Inferior parietal cortex (tissue), 1 donor: ENCODE data around the gene POU2AF1.
"Not testable (repeated sequence)": the region's sequence is repeated elsewhere in the genome, so short reads cannot be mapped to it uniquely, and the experiment has no call there.

Experiments
- DNase-seq: peaks from one replicate; pipeline ENCODE4 v3.0.0-alpha.2; 2016; ENCODE audit errors: extremely low spot score

Gene POU2AF1

GRCh38 chr11:111409915-111410314 is 30.8 kb upstream of the POU2AF1 start:
- DNase-seq, result no peak

DNA sequence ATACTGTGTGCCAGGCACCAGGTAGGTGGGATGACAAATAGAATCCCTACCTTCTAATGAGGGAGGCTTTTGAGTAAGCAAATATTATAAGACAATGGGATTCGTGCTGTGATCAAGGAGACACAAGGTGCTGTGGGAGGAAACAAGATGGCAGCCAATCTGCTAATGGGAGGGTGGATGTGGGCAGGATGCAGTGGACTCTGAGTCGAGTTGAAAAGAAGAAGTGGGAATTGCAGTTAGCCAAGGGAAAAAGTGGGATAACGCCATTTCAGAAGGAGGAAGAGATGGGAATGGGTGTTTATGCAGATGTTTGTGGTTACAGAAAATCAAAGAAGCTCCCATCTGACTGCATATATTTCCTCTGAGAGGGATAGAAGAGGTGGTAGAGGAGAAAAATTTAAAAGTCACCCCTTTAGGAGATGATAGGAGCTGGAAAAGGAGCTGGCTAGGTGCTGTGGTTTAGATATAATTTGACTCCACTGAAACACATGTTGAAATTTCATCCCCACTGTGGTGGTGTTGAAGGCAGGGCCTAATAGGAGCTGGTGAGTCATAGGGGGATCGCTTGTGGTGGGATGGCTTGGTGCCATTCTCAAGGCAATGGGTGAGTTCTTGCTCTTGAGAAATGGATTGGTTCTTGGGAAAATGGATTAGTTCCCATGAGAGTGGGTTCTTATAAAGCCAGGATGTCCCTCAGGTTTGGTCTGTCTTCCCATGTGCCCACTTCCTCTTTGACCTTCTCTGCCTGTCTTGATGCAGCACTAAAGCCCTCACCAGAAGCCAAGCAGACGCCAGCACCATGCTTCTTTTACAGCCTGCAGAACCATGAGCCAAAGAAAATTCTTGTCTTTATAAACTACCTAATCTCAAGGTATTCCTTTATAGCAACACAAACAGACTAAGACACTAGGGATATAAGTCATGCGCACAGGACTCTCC is 30.0 kb upstream of the POU2AF1 start:
- no peak for DNase-seq

DNA sequence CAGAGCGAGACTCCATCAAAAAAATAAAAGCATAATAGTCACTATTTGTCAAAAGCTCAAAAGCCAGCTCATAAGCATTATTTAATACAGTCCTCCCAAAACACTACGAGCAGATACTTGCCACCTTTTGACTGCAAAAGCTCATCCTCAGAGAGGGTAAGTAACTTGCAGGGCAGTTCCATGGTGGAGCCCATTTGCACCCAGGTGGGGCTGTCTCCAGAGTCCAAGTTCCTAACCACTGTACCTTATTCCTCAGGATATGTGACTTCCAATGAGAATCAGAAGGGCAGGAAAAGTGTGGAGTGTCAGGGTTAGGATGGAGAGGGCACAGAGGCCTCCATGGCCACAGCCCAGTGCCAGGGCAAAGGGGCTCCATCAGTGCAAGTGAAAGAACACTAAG is 28.6 kb upstream of the POU2AF1 start:
- DNase-seq, result no peak

DNA sequence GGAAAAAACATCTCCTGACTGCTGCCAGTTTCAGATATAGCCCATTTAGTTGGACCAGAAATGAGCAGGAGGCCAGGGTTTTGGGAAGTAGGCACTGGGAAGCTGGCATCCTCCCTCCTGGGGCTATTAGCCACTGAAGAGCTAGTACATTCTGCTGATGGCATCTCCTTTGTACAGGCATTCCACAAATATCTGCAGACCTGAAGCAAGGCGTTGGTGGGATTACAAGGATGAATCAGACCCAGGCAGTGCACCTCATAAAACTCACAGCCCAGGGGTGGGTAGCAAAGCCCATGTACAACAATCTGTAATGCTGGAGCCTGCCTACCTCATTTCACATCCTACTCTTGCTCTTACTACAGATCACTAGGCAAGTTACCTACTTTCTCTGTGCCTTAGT is 27.5 kb upstream of the POU2AF1 start:
- no peak for DNase-seq

GRCh38 chr11:111406091-111406490 is 27.0 kb upstream of the POU2AF1 start:
- no peak for DNase-seq

DNA sequence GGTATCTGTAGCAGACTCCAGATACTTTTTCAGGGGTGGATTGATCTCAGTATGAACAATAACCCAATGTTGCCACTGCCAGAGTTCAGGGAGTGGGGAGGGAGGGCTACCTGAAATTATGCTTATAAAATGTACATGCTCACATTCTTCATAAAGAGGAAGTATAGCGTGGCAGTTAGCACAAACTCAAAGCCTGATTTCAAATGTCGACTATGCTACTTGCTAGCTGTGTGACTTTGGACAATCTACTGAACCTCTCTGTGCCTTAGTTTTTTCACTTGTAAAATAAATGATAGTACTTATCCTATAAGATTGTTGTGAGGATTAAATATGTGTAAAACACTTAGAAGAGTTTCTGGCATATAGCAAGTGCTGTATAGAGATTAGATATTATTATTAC is 26.5 kb upstream of the POU2AF1 start:
- DNase-seq, result no peak

- no peak for DNase-seq
These were observed 24.1 kb upstream of the POU2AF1 start for GRCh38 chr11:111403051-111403726.

- DNase-seq, result no peak
These were observed 23.3 kb upstream of the POU2AF1 start for GRCh38 chr11:111402411-111402810.

DNA sequence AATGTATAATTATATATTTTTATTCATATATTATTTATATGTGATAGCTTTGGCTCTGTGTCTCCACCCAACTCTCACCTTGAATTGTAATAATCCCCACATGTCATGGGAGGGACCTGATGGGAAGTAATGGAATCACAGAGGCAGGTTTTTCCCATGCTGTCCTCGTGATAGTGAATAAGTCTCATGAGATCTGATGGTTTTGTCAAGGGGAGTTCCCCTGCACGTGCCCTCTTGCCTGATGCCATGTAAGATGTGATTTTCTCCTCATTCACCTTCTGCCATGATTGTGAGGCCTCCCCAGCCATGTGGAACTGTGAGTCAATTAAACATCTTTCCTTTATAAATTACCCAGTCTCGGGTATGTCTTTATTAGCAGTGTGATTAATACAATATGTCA is 22.9 kb upstream of the POU2AF1 start:
- DNase-seq, result not testable (repeated sequence)

DNA sequence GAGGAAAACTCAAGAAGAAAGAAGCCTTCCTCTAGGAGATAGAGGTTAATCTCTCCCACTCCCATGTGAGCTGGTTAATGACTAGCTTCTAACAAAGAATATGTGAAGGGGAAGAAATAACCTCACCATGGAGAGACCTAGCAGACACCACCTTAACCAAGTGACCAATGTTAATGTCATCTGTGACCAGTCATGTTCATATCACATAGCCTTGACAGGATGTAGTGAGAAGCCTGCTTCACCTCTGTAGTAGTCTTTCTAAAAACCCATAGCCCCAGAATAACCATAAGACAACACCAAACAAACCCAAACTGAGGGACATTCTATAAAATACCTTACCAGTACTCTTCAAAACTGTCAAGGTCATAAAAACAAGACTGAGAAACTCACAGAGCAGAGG is 21.5 kb upstream of the POU2AF1 start:
- DNase-seq, result no peak

DNA sequence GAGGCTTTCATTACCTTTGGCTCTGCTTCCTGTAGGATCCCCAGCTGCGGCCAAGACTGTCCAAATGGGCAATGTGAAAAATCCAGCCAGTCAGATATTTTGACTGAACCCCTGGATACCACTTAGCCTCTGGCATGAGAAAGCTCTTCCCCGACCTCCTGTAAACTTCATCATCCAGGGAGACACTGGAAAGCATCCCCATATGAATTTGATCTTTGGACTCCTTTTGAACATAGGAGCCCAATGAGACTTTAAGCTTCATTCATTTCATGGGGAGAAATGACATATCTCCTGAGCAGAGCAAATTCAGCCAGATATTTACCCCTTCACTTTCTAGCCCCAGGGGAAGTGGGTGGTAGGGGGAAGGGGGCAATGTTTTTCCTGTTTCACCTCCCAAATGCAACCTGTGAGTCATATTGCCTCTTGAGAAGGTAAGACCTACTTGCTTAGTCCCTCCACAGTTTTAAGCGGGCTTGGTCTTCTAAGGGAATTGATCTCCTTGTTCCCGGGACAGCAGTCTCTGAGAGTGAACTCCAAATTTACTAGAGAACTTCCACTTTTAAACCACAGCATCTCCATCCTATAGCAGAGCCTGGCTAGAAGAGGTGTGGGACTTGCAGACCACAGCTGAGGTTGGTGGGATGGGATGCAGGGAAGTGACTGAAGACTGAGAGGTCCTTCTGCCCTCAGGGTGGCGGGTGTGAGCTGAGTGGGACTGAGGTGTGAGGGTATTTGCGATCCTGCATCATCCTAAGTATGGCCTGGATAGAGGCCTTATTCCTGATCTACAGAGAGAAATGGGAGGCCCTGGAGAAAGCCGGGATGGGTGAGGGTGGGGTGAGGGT is 20.3 kb upstream of the POU2AF1 start:
- no peak for DNase-seq

GRCh38 chr11:111397034-111397433 is 18.0 kb upstream of the POU2AF1 start:
- DNase-seq, result no peak

DNA sequence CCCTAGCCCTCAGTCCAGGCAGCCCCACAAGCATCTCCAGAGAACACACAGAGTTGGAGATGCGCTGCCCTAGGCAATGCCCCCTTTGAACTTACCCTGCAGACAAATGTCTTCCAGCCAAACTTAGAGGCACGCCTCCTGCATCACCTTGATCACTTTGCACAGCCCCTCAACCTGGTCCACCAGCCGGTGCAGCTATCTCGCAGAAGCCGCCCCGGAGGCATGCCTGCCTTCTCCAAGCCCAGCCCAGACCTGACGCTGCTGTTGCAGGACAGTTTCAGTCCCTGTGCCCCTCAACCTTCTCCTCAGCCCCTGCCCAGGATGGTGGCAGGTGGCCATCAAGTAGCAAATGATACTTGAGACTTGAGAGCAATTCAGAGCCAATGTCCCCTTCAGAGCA is 16.7 kb upstream of the POU2AF1 start:
- no peak for DNase-seq

DNA sequence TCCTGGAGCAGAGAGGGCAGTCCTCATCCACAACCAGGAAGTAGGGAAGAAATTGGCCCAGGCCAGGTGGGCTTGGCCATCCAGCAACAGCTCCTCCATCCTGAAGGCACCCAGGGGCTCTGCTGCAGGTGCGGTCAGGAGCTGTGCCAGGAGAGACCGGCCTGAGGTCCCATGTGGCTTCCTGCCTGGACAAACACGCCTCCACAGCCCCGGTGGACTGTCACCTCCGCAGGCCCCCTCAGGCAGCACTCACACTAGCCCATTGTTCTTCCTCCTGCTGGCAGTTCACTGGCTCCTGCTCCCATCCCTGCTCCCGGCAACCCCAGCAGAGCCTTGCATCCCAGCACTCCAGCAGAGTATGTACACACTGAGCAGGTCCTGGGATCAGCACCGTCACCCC is 16.0 kb upstream of the POU2AF1 start:
- DNase-seq, result no peak

GRCh38 chr11:111394147-111394546 is 15.1 kb upstream of the POU2AF1 start:
- not testable (repeated sequence) for DNase-seq

DNA sequence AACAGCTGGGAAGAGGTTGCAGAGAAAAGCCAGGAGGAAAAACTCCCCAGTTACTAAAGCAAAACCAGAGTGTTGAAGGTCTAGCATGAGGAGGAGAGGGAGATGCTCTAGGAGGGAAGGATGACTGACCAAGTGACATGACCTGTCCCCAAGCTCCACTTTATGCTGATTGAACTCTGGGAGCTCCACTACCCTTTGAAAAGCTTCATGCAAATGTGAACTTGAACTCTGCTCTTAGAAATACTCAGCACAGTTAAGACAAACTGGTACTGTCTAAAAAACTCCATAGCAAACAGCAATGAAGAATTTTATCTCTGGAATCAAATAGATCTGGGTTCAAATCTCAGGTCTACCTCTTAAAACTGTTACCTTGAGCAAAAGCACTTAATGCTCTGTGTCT is 14.5 kb upstream of the POU2AF1 start:
- no peak for DNase-seq

DNA sequence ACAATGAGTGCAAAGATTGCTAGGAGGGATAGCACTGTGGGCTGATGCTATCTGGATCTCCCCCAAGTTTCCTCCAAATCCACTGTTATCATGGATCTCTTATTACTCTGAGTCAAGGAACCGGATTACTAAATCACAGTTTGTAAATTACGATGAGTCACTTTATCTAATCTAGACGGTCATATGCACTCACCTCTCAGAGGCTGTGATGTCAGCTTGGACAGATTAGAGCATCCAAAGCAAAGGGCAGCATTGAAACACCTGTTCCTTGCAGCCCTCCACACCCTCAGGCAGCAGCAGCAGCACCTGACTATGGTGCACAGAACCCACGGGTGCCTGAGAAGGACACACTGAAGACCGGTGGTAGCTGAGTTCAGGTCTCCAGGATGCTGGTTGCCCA is 14.0 kb upstream of the POU2AF1 start:
- DNase-seq, result no peak

GRCh38 chr11:111392552-111392951 is 13.5 kb upstream of the POU2AF1 start:
- no peak for DNase-seq

- no peak for DNase-seq
These were observed 12.5 kb upstream of the POU2AF1 start for GRCh38 chr11:111391328-111392124.

DNA sequence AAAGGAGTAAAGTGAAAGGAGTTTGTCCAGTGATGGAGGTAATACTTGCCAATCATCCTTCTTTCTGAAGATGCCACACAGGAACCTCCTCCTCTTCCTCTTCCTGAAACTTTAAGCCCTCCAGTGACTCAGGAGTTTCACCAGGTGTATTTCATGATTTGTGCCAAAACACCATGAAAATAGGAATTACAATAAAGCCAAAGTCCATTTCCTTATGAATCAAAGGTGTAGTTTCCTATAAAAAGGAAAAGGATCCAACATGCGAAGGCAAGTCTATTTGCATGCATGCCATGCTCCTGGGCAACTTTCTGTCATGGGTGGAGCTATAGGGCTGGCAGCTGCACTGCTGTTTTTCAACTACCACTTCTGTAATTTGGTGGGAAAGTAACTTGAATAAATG is 9.8 kb upstream of the POU2AF1 start:
- no peak for DNase-seq

DNA sequence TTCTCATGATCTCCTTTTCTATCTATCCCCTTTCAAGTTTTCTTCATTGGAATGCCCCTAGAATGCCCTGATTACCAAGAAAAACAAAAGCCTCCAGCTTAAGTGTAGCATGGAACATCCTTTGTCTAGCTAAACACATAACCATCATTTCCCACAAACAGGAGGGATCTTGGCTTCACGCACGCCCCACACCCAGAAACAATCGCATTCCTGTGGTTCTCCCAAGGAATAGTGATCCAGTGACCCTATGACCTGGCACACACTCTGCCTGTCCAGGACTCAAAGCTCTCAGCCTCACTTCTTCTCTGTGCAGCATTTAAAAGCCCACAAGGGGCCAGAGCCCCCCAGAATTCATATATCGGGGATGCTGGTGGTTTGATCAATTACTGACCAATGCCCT is 9.3 kb upstream of the POU2AF1 start:
- no peak for DNase-seq
